ENCODE data around the gene TLE5. TPM values are rescaled to one million over a fixed set of nuclear protein-coding genes. Genes with fewer than 3 reads are reported as not detected.

TLE5 gene
- total and polyA plus RNA-seq, 10 of the 15 experiments (the other 5 are each of a cell fraction or from before 2014, with no cell fraction given): 2.5 to 373 (median 154) TPM

DNA sequence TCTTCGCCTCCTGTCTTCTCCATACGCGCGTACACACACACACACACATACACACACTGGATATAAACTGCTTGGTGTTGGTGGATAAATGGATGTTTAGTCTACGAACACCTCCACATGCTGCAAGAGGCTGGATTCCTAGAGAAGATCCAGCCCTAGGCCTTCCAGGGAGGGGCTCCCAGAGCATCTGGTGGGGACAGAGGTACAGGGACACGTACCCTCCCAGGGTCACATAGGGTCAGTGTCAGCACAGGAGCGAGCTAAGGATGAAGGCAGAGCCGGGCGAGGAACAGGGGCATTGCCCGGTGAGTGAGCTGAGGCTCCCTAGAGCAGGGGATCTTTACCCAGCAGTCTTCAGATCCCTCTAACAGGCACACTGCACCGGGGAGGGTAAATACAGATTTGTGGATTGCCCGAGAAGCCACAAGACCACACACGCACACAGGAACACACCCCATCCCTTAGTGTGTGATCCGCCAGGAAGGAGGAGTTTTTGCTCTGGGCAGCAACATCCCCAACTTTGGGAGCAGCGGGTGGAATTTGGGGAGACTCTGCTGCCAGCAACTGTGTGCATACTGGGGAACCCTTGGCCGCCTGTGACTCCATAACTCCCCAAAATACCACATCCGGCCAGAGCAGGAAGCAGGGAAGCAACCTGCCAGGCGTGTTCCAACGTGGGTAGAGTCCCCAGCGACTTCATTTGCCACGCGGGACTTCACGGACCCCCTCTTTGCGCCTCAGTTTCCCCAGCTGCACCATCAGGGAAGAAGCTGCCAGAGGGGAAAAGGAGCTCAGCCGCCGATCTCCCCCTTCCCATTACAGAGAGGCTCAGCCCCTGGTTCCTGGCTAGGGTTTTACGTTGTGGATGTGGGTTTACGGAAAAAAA, 27.4 kb downstream of the TLE5 start (continued):
- TF ChIP-seq SIN3A (IDR thresholded peaks at IDR 0.05; ENCODE audit: low read depth, low read length): no peak
- 0 out of 2 replicates have a peak, but pooled peaks have one; percentile 23 for TF ChIP-seq TAF1 (IDR thresholded peaks at IDR 0.05; ENCODE audit: borderline replicate concordance, low read depth, low read length)
- TF ChIP-seq SMC3 (IDR thresholded peaks at IDR 0.05; ENCODE audit: borderline replicate concordance, low read length): no peak
- no peak for TF ChIP-seq SMAD1 (IDR thresholded peaks at IDR 0.05; ENCODE audit: low read depth, partially characterized antibody)
- TF ChIP-seq SREBF2 (IDR thresholded peaks at IDR 0.05; ENCODE audit: low read length): no peak
- TF ChIP-seq, protein P1, sequence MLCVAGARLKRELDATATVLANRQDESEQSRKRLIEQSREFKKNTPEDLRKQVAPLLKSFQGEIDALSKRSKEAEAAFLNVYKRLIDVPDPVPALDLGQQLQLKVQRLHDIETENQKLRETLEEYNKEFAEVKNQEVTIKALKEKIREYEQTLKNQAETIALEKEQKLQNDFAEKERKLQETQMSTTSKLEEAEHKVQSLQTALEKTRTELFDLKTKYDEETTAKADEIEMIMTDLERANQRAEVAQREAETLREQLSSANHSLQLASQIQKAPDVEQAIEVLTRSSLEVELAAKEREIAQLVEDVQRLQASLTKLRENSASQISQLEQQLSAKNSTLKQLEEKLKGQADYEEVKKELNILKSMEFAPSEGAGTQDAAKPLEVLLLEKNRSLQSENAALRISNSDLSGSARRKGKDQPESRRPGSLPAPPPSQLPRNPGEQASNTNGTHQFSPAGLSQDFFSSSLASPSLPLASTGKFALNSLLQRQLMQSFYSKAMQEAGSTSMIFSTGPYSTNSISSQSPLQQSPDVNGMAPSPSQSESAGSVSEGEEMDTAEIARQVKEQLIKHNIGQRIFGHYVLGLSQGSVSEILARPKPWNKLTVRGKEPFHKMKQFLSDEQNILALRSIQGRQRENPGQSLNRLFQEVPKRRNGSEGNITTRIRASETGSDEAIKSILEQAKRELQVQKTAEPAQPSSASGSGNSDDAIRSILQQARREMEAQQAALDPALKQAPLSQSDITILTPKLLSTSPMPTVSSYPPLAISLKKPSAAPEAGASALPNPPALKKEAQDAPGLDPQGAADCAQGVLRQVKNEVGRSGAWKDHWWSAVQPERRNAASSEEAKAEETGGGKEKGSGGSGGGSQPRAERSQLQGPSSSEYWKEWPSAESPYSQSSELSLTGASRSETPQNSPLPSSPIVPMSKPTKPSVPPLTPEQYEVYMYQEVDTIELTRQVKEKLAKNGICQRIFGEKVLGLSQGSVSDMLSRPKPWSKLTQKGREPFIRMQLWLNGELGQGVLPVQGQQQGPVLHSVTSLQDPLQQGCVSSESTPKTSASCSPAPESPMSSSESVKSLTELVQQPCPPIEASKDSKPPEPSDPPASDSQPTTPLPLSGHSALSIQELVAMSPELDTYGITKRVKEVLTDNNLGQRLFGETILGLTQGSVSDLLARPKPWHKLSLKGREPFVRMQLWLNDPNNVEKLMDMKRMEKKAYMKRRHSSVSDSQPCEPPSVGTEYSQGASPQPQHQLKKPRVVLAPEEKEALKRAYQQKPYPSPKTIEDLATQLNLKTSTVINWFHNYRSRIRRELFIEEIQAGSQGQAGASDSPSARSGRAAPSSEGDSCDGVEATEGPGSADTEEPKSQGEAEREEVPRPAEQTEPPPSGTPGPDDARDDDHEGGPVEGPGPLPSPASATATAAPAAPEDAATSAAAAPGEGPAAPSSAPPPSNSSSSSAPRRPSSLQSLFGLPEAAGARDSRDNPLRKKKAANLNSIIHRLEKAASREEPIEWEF (IDR thresholded peaks at IDR 0.05; ENCODE audit: insufficient replicate concordance, low read depth, low read length): no peak
- TF ChIP-seq, protein P2, sequence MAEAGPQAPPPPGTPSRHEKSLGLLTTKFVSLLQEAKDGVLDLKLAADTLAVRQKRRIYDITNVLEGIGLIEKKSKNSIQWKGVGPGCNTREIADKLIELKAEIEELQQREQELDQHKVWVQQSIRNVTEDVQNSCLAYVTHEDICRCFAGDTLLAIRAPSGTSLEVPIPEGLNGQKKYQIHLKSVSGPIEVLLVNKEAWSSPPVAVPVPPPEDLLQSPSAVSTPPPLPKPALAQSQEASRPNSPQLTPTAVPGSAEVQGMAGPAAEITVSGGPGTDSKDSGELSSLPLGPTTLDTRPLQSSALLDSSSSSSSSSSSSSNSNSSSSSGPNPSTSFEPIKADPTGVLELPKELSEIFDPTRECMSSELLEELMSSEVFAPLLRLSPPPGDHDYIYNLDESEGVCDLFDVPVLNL (IDR thresholded peaks at IDR 0.05; ENCODE audit: low read depth, low read length): no peak
- no peak for TF ChIP-seq ZNF622 (IDR thresholded peaks at IDR 0.05)
- no peak for TF ChIP-seq CHD2 (IDR thresholded peaks at IDR 0.05; ENCODE audit: borderline replicate concordance, low read depth, low read length)
- TF ChIP-seq, protein P3, sequence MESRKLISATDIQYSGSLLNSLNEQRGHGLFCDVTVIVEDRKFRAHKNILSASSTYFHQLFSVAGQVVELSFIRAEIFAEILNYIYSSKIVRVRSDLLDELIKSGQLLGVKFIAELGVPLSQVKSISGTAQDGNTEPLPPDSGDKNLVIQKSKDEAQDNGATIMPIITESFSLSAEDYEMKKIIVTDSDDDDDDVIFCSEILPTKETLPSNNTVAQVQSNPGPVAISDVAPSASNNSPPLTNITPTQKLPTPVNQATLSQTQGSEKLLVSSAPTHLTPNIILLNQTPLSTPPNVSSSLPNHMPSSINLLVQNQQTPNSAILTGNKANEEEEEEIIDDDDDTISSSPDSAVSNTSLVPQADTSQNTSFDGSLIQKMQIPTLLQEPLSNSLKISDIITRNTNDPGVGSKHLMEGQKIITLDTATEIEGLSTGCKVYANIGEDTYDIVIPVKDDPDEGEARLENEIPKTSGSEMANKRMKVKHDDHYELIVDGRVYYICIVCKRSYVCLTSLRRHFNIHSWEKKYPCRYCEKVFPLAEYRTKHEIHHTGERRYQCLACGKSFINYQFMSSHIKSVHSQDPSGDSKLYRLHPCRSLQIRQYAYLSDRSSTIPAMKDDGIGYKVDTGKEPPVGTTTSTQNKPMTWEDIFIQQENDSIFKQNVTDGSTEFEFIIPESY (IDR thresholded peaks at IDR 0.05): no peak
- TF ChIP-seq MEF2A (IDR thresholded peaks at IDR 0.05; ENCODE audit: insufficient read depth, low read depth, low read length): no peak
- no peak; the same call in 1 of the 2 replicates for TF ChIP-seq MTA3 (IDR thresholded peaks at IDR 0.05; ENCODE audit: borderline replicate concordance, low read length)
- TF ChIP-seq NFXL1 (IDR thresholded peaks at IDR 0.05; ENCODE audit: borderline replicate concordance): no peak
- peak; percentile 32; the same call in 1 of the 2 replicates for TF ChIP-seq YY1 (IDR thresholded peaks at IDR 0.05; ENCODE audit: low read depth, low read length)
- no peak for TF ChIP-seq IRF4 (IDR thresholded peaks at IDR 0.05; ENCODE audit: low read depth, low read length)
- TF ChIP-seq RAD21 (IDR thresholded peaks at IDR 0.05; ENCODE audit: insufficient read depth, low read depth, low read length): no peak
- TF ChIP-seq FOXM1 (IDR thresholded peaks at IDR 0.05; ENCODE audit: low read depth, low read length): no peak
- TF ChIP-seq MTA2 (IDR thresholded peaks at IDR 0.05; ENCODE audit: low read depth): no peak
- no peak for TF ChIP-seq PAX8 (IDR thresholded peaks at IDR 0.05)
- TF ChIP-seq ATF2 (IDR thresholded peaks at IDR 0.05; ENCODE audit: low read length): no peak

Measured in GM12878 (cell line).